Nephron (organoid): ENCODE data around the gene OGDHL.
"Not testable (repeated sequence)": the region's sequence is repeated elsewhere in the genome, so short reads cannot be mapped to it uniquely, and the experiment has no call there.

ENCODE experiments used
- H3K27ac Mint-ChIP-seq, 3 experiments: 2 replicates each; pipeline ENCODE4 v1.8.0; 2020; ENCODE audit warnings: mixed read lengths in 3 of 3, mild to moderate bottlenecking in 2 of 3, moderate library complexity in 1 of 3
- H3K27me3 Mint-ChIP-seq: 2 replicates; pipeline ENCODE4 v1.8.0; 2021; ENCODE audit warnings: low read depth, mild to moderate bottlenecking, moderate library complexity, mixed read lengths
- H3K36me3 Mint-ChIP-seq: 2 replicates; pipeline ENCODE4 v1.8.0; 2020; ENCODE audit warnings: low read depth, mixed read lengths
- H3K4me1 Mint-ChIP-seq: 2 replicates; pipeline ENCODE4 v1.8.0; 2020; ENCODE audit warnings: mixed read lengths
- H3K4me3 Mint-ChIP-seq, 3 experiments: 2 replicates each; pipeline ENCODE4 v1.8.0; 2020; ENCODE audit warnings: mild to moderate bottlenecking in 3 of 3, mixed read lengths in 3 of 3, moderate library complexity in 2 of 3
- H3K9me3 Mint-ChIP-seq: 2 replicates; pipeline ENCODE4 v1.8.0; 2020; ENCODE audit warnings: mixed read lengths
- TF ChIP-seq, protein P1 (sequence below), 3 experiments: fragments of 200-600 bp; sonication (generic); IDR thresholded peaks; one replicate each; pipeline ENCODE4 v1.5.0; 2021; ENCODE audit warnings: antibody characterized with exemption in 3 of 3; ENCODE audit not compliant: unreplicated experiment in 3 of 3

Gene OGDHL

DNA sequence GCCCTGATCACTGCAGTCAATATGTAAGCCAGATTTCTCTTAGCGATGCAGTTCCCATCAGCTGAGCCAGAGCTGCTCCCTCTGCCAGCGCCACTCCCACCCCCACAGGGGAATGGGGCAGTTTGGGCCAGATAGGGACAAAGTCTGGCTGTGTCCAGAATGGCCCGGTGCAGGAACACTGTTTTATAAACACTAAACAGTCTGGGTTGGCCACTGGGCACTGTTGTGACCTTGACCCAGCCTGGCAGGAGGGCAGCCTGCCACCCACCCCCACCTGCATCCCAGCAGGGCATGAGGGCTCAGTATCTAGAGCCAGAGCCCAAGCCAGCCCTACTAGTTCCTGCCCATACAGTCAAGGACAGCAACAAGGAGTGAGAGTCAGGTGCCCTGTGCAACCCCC, 1.3 kb downstream of the OGDHL start:
- H3K4me1 Mint-ChIP-seq: no peaks in the 10 kb centered on the region
- peaks cover 29% of the 10 kb centered on the region for H3K27me3 Mint-ChIP-seq
- H3K27ac Mint-ChIP-seq: no peak overlapping the region
- TF ChIP-seq, protein P1, sequence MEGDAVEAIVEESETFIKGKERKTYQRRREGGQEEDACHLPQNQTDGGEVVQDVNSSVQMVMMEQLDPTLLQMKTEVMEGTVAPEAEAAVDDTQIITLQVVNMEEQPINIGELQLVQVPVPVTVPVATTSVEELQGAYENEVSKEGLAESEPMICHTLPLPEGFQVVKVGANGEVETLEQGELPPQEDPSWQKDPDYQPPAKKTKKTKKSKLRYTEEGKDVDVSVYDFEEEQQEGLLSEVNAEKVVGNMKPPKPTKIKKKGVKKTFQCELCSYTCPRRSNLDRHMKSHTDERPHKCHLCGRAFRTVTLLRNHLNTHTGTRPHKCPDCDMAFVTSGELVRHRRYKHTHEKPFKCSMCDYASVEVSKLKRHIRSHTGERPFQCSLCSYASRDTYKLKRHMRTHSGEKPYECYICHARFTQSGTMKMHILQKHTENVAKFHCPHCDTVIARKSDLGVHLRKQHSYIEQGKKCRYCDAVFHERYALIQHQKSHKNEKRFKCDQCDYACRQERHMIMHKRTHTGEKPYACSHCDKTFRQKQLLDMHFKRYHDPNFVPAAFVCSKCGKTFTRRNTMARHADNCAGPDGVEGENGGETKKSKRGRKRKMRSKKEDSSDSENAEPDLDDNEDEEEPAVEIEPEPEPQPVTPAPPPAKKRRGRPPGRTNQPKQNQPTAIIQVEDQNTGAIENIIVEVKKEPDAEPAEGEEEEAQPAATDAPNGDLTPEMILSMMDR (IDR thresholded peaks at IDR 0.05; ENCODE audit: unreplicated experiment in 3 of 3): no peak
- H3K36me3 Mint-ChIP-seq: no peaks in the 10 kb centered on the region
- peak overlapping the region; percentile 64 to 75 (median 72) for H3K4me3 Mint-ChIP-seq
- H3K9me3 Mint-ChIP-seq: no peaks in the 10 kb centered on the region

DNA sequence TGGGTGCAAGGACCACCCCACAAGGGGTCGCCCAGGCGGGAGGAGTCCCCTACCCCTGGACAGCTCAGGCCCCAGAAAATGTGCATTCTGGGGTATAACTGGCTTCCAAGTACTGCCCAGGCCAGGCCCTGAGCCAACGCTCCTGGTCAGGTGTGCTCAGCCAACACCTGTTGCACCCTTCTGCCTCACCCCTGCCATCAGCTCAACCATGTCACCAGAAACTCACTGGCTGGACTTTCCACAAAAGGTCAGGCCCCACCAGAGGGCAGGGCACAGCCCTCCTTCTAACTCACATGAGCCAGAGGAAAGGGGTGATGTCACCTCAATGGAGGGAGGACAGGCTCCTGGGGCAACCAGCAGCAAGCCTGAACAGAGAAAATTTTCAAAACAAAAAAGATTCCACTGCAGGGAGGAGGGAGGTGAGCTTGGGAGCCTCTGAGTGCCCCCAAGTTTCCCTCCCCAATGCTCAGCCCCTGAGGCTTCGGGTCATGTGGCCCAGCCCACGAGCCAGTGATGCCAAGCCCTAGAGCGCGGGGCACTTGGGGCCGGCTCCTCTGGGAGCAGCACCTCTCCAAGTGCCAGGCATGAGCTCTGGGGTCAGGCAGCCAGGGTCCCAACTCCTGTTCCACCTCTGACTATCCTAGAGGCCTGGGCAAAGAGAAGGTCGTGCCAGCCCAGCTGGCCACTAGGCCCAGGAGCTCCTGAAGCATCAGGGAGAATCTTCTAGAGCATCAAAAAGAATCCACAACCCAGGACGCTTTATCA, 2.2 kb downstream of the OGDHL start:
- H3K27me3 Mint-ChIP-seq: peaks cover 29% of the 10 kb centered on the region
- H3K36me3 Mint-ChIP-seq: no peaks in the 10 kb centered on the region
- H3K9me3 Mint-ChIP-seq: no peaks in the 10 kb centered on the region
- H3K4me3 Mint-ChIP-seq: peak overlapping the region; percentile 32 to 75 (median 72)
- H3K27ac Mint-ChIP-seq: no peak overlapping the region
- TF ChIP-seq, protein P1 (IDR thresholded peaks at IDR 0.05; ENCODE audit: unreplicated experiment in 3 of 3): no peak
- H3K4me1 Mint-ChIP-seq: no peaks in the 10 kb centered on the region

DNA sequence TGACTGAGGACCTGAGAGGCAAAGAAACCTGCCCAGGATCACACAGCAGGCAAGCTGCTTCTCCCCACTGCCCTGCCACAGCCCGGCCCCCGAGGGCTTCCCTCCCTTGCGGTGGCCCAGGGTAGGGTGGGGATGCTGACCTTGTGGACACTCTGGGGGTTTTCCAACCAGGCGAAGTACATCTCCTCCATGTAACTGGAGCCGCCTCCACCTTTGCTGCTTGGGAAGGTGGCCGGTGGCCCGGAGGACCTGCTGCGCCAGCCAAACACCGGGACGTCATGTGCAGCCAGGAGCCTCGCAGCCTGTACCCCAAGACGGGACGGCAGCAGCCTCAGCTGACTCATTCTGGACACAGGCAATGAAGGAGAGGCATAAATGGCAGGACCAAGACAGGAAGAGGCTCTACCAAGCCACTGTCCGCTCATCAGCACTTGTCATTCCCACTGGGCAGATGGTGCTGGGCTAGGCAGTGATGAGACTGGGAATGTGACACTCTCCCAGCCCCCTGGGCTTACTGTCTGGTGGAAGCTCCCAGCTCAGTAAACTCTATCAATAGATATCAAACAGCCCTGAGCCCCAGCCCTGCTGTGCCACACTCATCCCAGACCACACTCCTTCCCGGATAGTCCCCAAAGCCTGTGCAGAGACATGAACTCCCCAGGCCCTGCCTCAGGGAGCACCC, 3.7 kb downstream of the OGDHL start:
- peaks cover 22% of the 10 kb centered on the region for H3K27me3 Mint-ChIP-seq
- H3K9me3 Mint-ChIP-seq: no peaks in the 10 kb centered on the region
- H3K4me3 Mint-ChIP-seq: no peak overlapping the region
- H3K4me1 Mint-ChIP-seq: no peaks in the 10 kb centered on the region
- TF ChIP-seq, protein P1 (IDR thresholded peaks at IDR 0.05; ENCODE audit: unreplicated experiment in 3 of 3): no peak
- H3K27ac Mint-ChIP-seq: no peak overlapping the region
- H3K36me3 Mint-ChIP-seq: no peaks in the 10 kb centered on the region

DNA sequence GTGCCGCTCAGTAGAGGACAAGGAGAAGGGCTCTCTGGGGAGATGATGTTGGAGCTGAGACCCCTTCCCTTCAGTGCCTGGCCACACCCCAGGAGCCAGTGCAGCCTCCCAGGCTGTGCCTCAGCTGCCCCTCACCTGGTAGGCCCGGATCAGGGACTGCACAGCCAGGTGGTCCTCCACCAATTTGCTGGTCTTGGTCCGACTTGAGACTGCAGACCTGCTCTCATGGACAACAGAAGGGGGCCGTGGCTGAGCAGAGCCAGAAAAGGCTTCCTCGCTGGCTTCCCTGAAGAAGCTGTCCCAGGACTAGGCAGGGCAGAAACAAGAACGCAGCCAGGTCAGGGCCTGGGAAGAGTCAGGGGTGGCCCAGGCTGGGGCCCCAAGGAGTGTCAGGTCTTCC, 5.5 kb downstream of the OGDHL start:
- Mint-ChIP-seq H3K4me1 (no peaks in the 10 kb centered on the region), H3K27ac (no peak overlapping the region), H3K4me3 (no peak overlapping the region), H3K27me3 (peaks cover 13% of the 10 kb centered on the region), H3K9me3 (no peaks in the 10 kb centered on the region), H3K36me3 (no peaks in the 10 kb centered on the region)
- TF ChIP-seq, protein P1 (IDR thresholded peaks at IDR 0.05; ENCODE audit: unreplicated experiment in 3 of 3): no peak

DNA sequence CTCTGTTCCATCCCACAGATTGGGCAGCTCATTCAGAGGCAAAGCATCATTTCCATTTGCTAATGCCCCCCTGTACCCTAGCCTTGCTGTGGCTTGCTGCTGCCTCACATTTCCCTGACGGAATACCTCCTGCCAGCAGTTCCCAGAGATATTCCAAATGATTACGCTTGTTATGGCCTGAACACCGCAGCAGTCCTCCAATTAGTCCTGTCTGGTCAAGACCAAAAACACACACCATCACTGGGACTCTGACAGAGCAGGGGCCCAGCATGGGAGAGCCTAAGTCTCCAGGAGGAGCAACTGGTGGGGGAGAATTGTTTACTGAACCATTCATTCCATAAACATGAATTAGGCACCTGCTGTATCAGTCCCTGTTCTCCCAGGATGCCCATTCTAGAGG, 6.1 kb downstream of the OGDHL start:
- no peaks in the 10 kb centered on the region for H3K36me3 Mint-ChIP-seq
- H3K4me1 Mint-ChIP-seq: no peaks in the 10 kb centered on the region
- H3K27ac Mint-ChIP-seq: no peak overlapping the region
- H3K27me3 Mint-ChIP-seq: peaks cover 15% of the 10 kb centered on the region
- H3K4me3 Mint-ChIP-seq: no peak overlapping the region
- TF ChIP-seq, protein P1 (IDR thresholded peaks at IDR 0.05; ENCODE audit: unreplicated experiment in 3 of 3): no peak
- no peaks in the 10 kb centered on the region for H3K9me3 Mint-ChIP-seq

DNA sequence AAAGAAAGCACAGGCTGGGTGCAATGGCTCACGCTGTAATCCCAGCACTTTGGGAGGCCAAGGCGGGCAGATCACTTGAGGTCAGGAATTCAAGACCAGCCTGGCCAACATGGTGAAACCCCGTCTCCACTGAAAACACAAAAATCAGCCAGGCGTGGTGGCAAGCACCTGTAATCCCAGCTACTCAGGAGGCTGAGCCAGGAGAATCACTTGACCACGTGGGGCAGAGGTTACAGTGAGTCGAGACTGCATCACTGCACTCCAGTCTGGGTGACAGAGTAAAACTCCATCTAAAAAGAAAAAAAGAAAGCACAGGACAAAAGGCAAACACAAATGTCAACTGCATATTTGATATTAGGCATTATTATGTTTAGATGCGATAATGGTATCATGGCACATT, 7.2 kb downstream of the OGDHL start:
- H3K36me3 Mint-ChIP-seq, H3K4me3 Mint-ChIP-seq, H3K27ac Mint-ChIP-seq, H3K4me1 Mint-ChIP-seq, H3K9me3 Mint-ChIP-seq: not testable (repeated sequence)
- H3K27me3 Mint-ChIP-seq: peaks cover 12% of the 10 kb centered on the region
